K562 (cell line): ENCODE results near the gene TCF7. TPM values are rescaled to one million over a fixed set of nuclear protein-coding genes. Genes with fewer than 3 reads are reported as not detected.

ENCODE experiments used
- DIDO1 ChIP-seq: fragments of 450-650 bp; IDR thresholded peaks from 2 replicates; pipeline ENCODE4 v1.6.1; 2016; ENCODE audit warnings: low read depth, missing biosample characterization, missing genetic modification characterization
- JUND ChIP-seq, 2 experiments: IDR thresholded peaks; 2 replicates in 1 of 2; 3 replicates in 1 of 2; pipeline ENCODE4 v1.6.1; 2011; ENCODE audit warnings: borderline replicate concordance in 2 of 2, low read depth in 2 of 2, low read length in 2 of 2, improper control_type of control experiment in 1 of 2, missing biosample characterization in 1 of 2, missing genetic modification characterization in 1 of 2, missing genetic modification reagents in 1 of 2
- MAFG ChIP-seq: fragments of 450-650 bp; conservative IDR thresholded peaks from 2 replicates; pipeline ENCODE4 v1.6.1; 2016; ENCODE audit warnings: missing genetic modification characterization, missing compliant biosample characterization
- MAFK ChIP-seq: IDR thresholded peaks from 2 replicates; pipeline ENCODE4 v1.6.1; 2011; ENCODE audit warnings: low read length, improper control_type of control experiment
- RBFOX2 ChIP-seq: fragments of 200-400 bp; formaldehyde crosslinking; IDR thresholded peaks from 2 replicates; pipeline ENCODE4 v1.6.1; 2017; ENCODE audit warnings: low read depth, mild to moderate bottlenecking, low read length, moderate library complexity
- YY1 ChIP-seq, 3 experiments: IDR thresholded peaks; 2 replicates each; pipeline ENCODE4 v1.6.1; 2011; ENCODE audit warnings: low read length in 2 of 3, mild to moderate bottlenecking in 2 of 3, moderate library complexity in 2 of 3, borderline replicate concordance in 1 of 3, control low read depth in 1 of 3, low read depth in 1 of 3; ENCODE audit not compliant: insufficient read depth in 3 of 3, insufficient replicate concordance in 2 of 3, control insufficient read depth in 1 of 3, insufficient read length in 1 of 3; ENCODE audit errors: extremely low read depth in 1 of 3
- ZNF253 ChIP-seq: fragments of 250-450 bp; sonication (Bioruptor Pico); conservative IDR thresholded peaks from 2 replicates; pipeline ENCODE4 v1.6.1; 2021; ENCODE audit warnings: mild to moderate bottlenecking
- polyA plus RNA-seq, 8 experiments: library from polyadenylated mRNA; depleted of rRNA in 4 of 8; stranded (reverse) in 5 of 8; unstranded in 3 of 8; fragments of >200 nt; fragmentation: Nextera tagmentation in 2 of 8; fragmentation: Illumina TruSeq in 1 of 8; extraction: Ambion mirVana in 2 of 8; extraction: Trizol in 1 of 8; gene quantifications; 2 replicates each; pipeline versions ENCODE4 v1.2.1 to v1.2.3, GENCODE V29; 2011 to 2014; ENCODE audit warnings: inconsistent platforms in 1 of 8, missing spikeins in 1 of 8
- total RNA-seq, 7 experiments: library from RNA; depleted of rRNA in 6 of 7; stranded (reverse); fragments of >200 nt in 6 of 7; fragmentation: Illumina TruSeq in 2 of 7; extraction: Trizol in 2 of 7; gene quantifications; 2 replicates each; pipeline versions ENCODE4 v1.2.1 to v1.2.3, GENCODE V29; 2011 to 2021; ENCODE audit warnings: low replicate concordance in 1 of 7
- TF ChIP-seq, protein P1 (sequence below), 2 experiments: IDR thresholded peaks; 2 replicates each; pipeline ENCODE4 v1.6.1; 2012; ENCODE audit warnings: improper control_type of control experiment in 2 of 2, low read depth in 2 of 2, low read length in 2 of 2, borderline replicate concordance in 1 of 2
- TF ChIP-seq, protein P2 (sequence below): sonication (generic); formaldehyde crosslinking; IDR thresholded peaks from 2 replicates; pipeline ENCODE4 v1.8.0; 2022; ENCODE audit warnings: mild to moderate bottlenecking, missing genetic modification reagents
- TF ChIP-seq, protein P3 (sequence below): fragments of 250-450 bp; sonication (Bioruptor Pico); IDR thresholded peaks from 2 replicates; pipeline ENCODE4 v1.6.1; 2021; ENCODE audit warnings: mild to moderate bottlenecking

Gene TCF7
- total and polyA plus RNA-seq, 9 of the 15 experiments (the other 6 are each of a cell fraction or from before 2014, with no cell fraction given) = 1.6 to 14.9 (median 4.2) TPM

DNA sequence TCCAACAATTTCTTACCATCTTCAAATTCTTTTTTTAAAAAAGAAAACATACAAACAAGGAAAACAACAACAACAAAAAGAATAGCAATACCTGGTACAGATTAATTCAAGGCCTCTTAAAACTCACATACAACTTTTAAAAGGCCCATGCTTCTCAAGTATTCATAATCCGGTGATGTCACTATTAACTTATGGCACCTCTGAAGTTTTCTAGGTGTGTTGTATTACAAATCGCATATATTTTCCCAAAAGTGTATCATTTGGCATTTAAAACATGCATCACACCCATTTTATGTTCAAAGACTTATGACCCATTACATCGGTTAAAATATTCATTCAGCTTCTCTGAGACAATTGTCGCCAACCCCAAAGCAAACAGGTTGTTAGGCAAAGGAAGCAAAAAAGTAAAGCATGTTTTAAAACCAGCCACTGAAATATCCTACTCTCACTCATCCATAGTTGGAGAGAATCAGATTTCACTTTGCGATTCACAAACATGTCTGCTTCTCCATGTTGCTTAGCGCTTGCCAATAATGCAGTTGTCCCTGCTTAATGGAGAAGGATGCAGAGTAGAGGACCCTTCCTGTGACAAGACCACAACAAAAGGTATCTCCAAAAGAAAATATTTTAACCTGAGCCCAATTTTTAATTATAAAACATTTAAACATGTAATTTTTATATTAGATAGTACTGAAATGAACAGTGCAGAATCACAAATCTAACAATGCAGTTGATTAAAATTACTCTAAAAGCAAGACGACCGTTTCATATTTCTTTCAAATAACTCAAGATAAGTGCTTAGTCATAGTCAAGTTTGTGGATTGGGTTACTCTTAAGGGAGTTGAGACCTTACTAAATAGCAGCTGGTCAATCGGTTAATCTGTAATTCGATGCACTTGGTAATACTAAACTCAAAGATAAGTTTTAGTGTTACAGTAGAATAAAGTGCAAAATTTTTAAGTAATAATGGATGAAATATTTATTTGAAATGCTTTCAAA is 60.7 kb downstream of the TCF7 start (continued):
- TF ChIP-seq, protein P1, sequence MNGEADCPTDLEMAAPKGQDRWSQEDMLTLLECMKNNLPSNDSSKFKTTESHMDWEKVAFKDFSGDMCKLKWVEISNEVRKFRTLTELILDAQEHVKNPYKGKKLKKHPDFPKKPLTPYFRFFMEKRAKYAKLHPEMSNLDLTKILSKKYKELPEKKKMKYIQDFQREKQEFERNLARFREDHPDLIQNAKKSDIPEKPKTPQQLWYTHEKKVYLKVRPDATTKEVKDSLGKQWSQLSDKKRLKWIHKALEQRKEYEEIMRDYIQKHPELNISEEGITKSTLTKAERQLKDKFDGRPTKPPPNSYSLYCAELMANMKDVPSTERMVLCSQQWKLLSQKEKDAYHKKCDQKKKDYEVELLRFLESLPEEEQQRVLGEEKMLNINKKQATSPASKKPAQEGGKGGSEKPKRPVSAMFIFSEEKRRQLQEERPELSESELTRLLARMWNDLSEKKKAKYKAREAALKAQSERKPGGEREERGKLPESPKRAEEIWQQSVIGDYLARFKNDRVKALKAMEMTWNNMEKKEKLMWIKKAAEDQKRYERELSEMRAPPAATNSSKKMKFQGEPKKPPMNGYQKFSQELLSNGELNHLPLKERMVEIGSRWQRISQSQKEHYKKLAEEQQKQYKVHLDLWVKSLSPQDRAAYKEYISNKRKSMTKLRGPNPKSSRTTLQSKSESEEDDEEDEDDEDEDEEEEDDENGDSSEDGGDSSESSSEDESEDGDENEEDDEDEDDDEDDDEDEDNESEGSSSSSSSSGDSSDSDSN (IDR thresholded peaks at IDR 0.05; ENCODE audit: borderline replicate concordance in 1 of 2, low read depth in 2 of 2, low read length in 2 of 2) = no peak
- peak; percentile 91 for TF ChIP-seq MAFG (tag)
- TF ChIP-seq, protein P2, sequence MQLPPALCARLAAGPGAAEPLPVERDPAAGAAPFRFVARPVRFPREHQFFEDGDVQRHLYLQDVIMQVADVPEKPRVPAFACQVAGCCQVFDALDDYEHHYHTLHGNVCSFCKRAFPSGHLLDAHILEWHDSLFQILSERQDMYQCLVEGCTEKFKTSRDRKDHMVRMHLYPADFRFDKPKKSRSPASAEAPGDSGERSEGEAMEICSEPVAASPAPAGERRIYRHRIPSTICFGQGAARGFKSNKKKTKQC (CRISPR knock-in tag) = no peak
- TF ChIP-seq MAFK = peak; percentile 70; the same call in 1 of the 2 replicates
- no peak for TF ChIP-seq ZNF253 (CRISPR knock-in tag)
- TF ChIP-seq DIDO1 (tag) = no peak
- 0 out of 2 replicates have a peak, but pooled peaks have one; percentile 35 for TF ChIP-seq JUND (IDR thresholded peaks at IDR 0.05; ENCODE audit: borderline replicate concordance, low read depth, low read length)
- TF ChIP-seq JUND (tag; IDR thresholded peaks at IDR 0.05; ENCODE audit: borderline replicate concordance, low read depth, low read length) = no peak
- TF ChIP-seq RBFOX2 = peak; percentile 46
- TF ChIP-seq, protein P3, sequence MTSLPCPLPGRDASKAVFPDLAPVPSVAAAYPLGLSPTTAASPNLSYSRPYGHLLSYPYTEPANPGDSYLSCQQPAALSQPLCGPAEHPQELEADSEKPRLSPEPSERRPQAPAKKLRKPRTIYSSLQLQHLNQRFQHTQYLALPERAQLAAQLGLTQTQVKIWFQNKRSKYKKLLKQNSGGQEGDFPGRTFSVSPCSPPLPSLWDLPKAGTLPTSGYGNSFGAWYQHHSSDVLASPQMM (CRISPR knock-in tag) = no peak
- peak in 1 of 3 experiments; percentile 70 for TF ChIP-seq YY1 (IDR thresholded peaks at IDR 0.05; ENCODE audit: borderline replicate concordance in 1 of 3, control insufficient read depth in 1 of 3, extremely low read depth in 1 of 3, insufficient read depth in 3 of 3, insufficient read length in 1 of 3, insufficient replicate concordance in 2 of 3, low read depth in 1 of 3, low read length in 2 of 3)
